ENCODE data around the gene LPCAT1. TPM values are rescaled to one million over a fixed set of nuclear protein-coding genes. Genes with fewer than 3 reads are reported as not detected.

Gene LPCAT1
- polyA plus RNA-seq, 4 donors = 4.5 to 22.3 (median 7.5) TPM

DNA sequence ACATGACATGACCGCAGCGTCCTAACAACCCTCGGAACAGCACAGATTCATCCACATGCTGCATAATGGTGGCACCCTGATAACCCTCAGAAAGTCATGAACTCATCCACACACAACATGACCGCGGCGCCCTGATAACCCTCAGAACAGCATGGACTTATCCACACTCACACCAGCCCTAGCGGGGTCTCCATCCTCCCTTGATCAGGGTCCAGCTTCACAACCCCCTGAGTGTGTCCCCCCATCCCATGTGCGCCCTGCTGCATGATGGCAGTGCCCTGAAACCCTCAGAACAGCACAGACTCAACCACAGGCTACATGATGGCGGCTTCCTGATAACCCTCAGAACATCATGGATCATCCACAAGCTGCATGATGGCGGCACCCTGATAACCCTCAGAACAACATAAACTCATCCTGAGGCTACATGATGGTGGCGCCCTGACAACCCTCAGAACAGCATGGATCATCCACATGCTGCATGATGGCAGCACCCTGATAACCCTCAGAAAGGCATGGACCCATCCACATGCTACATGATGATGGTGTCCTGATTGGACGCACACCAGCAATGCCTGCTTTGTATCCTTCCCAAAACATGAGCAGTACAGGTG is 106.8 kb downstream of the LPCAT1 start:
- H3K36me3 ChIP-seq (ENCODE audit: control insufficient read depth in 3 of 3, insufficient read depth in 2 of 3, low read depth in 1 of 3, low read length in 3 of 3) = no peaks in the 10 kb centered on the region
- WGBS, 3 donors = 87 to 95% (median 90%) methylated on average over 12 of the region's 12 CpGs
- H3K27me3 ChIP-seq (ENCODE audit: control insufficient read depth in 3 of 3, insufficient read depth in 3 of 3, low read length in 3 of 3) = no peaks in the 10 kb centered on the region
- no peak for FAIRE-seq
- no peak overlapping the region for H3K27ac ChIP-seq (ENCODE audit: low read depth in 1 of 3, low read length in 2 of 3)
- H3K4me1 ChIP-seq (ENCODE audit: control insufficient read depth in 3 of 3, insufficient read depth in 2 of 3, low read depth in 1 of 3, low read length in 2 of 3) = no peaks in the 10 kb centered on the region
- no peak for DNase-seq
- no peak overlapping the region for H3K4me3 ChIP-seq (ENCODE audit: low read depth in 1 of 3, low read length in 3 of 3)
- H3K9me3 ChIP-seq (ENCODE audit: control insufficient read depth in 2 of 2, insufficient read depth in 1 of 2, low read depth in 1 of 2, low read length in 1 of 2) = no peaks in the 10 kb centered on the region

GRCh38 chr5:1415626-1416360 is 108.0 kb downstream of the LPCAT1 start:
- H3K9me3 ChIP-seq (ENCODE audit: control insufficient read depth in 2 of 2, insufficient read depth in 1 of 2, low read depth in 1 of 2, low read length in 1 of 2) = no peaks in the 10 kb centered on the region
- no peaks in the 10 kb centered on the region for H3K27me3 ChIP-seq (ENCODE audit: control insufficient read depth in 3 of 3, insufficient read depth in 3 of 3, low read length in 3 of 3)
- no peak for FAIRE-seq
- H3K4me3 ChIP-seq (ENCODE audit: low read depth in 1 of 3, low read length in 3 of 3) = no peak overlapping the region
- DNase-seq = no peak
- WGBS, 3 donors = 73 to 76% (median 73%) methylated on average over 22 of the region's 22 CpGs
- H3K36me3 ChIP-seq (ENCODE audit: control insufficient read depth in 3 of 3, insufficient read depth in 2 of 3, low read depth in 1 of 3, low read length in 3 of 3) = no peaks in the 10 kb centered on the region
- H3K27ac ChIP-seq (ENCODE audit: low read depth in 1 of 3, low read length in 2 of 3) = no peak overlapping the region
- no peaks in the 10 kb centered on the region for H3K4me1 ChIP-seq (ENCODE audit: control insufficient read depth in 3 of 3, insufficient read depth in 2 of 3, low read depth in 1 of 3, low read length in 2 of 3)

- no peak overlapping the region for H3K4me3 ChIP-seq (ENCODE audit: low read depth in 1 of 3, low read length in 3 of 3)
- DNase-seq (no peak), FAIRE-seq (no peak)
- no peaks in the 10 kb centered on the region for H3K9me3 ChIP-seq (ENCODE audit: control insufficient read depth in 2 of 2, insufficient read depth in 1 of 2, low read depth in 1 of 2, low read length in 1 of 2)
- no peaks in the 10 kb centered on the region for H3K4me1 ChIP-seq (ENCODE audit: control insufficient read depth in 3 of 3, insufficient read depth in 2 of 3, low read depth in 1 of 3, low read length in 2 of 3)
- 81 to 82% (median 81%) methylated on average over 12 to 13 of the region's 13 CpGs for WGBS, 3 donors
- no peaks in the 10 kb centered on the region for H3K27me3 ChIP-seq (ENCODE audit: control insufficient read depth in 3 of 3, insufficient read depth in 3 of 3, low read length in 3 of 3)
- H3K36me3 ChIP-seq (ENCODE audit: control insufficient read depth in 3 of 3, insufficient read depth in 2 of 3, low read depth in 1 of 3, low read length in 3 of 3) = no peaks in the 10 kb centered on the region
- H3K27ac ChIP-seq (ENCODE audit: low read depth in 1 of 3, low read length in 2 of 3) = no peak overlapping the region
These were observed 108.7 kb downstream of the LPCAT1 start for GRCh38 chr5:1415059-1415425.

DNA sequence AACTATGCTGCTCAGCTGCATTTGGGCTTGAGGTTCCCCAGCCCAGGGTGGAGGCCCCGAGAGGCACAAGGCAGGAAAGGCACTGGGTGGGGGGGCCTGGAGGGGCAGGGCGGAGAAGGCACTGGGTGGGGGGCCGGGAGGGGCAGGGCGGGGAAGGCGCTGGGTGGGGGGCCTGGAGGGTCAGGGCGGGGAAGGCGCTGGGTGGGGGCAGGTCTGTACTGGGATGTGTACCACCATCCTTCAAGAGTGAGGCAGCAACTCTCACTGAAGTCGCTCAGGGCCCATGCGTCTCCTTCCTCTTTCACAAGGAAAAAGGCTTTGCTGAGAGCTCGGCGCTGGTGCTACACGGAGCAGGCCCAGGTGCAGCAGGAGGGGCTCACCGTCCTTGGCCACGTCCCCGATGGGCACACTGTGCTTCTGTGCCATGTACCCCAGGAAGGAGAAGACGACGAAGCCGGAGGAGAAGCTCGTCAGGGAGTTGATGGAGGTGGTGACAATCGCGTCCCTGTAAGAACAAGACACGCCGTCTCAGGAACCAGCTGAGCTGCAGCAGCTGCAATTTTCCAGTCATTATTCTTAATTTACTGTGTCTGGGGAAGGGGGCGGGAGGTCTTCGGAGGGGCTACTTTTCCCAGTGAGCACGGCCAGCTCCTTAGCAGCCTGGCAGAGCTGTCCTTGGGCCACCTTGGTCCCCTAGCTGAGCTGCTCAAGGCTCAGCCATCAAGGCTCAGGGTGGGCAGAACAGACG is 109.3 kb downstream of the LPCAT1 start:
- no peaks in the 10 kb centered on the region for H3K4me1 ChIP-seq (ENCODE audit: control insufficient read depth in 3 of 3, insufficient read depth in 2 of 3, low read depth in 1 of 3, low read length in 2 of 3)
- FAIRE-seq (no peak), DNase-seq (no peak)
- no peak overlapping the region for H3K27ac ChIP-seq (ENCODE audit: low read depth in 1 of 3, low read length in 2 of 3)
- H3K27me3 ChIP-seq (ENCODE audit: control insufficient read depth in 3 of 3, insufficient read depth in 3 of 3, low read length in 3 of 3) = no peaks in the 10 kb centered on the region
- 67 to 75% (median 71%) methylated on average over 27 of the region's 27 CpGs for WGBS, 3 donors
- no peak overlapping the region for H3K4me3 ChIP-seq (ENCODE audit: low read depth in 1 of 3, low read length in 3 of 3)
- H3K36me3 ChIP-seq (ENCODE audit: control insufficient read depth in 3 of 3, insufficient read depth in 2 of 3, low read depth in 1 of 3, low read length in 3 of 3) = no peaks in the 10 kb centered on the region
- H3K9me3 ChIP-seq (ENCODE audit: control insufficient read depth in 2 of 2, insufficient read depth in 1 of 2, low read depth in 1 of 2, low read length in 1 of 2) = no peaks in the 10 kb centered on the region

- FAIRE-seq = no peak
These were observed 110.0 kb downstream of the LPCAT1 start for GRCh38 chr5:1413611-1414241.

GRCh38 chr5:1413211-1413610 is 110.5 kb downstream of the LPCAT1 start:
- H3K9me3 ChIP-seq (ENCODE audit: control insufficient read depth in 2 of 2, insufficient read depth in 1 of 2, low read depth in 1 of 2, low read length in 1 of 2) = no peaks in the 10 kb centered on the region
- WGBS, 3 donors = 64 to 83% (median 80%) methylated on average over 13 of the region's 13 CpGs
- H3K4me3 ChIP-seq (ENCODE audit: low read depth in 1 of 3, low read length in 3 of 3) = no peak overlapping the region
- no peak for FAIRE-seq
- no peaks in the 10 kb centered on the region for H3K4me1 ChIP-seq (ENCODE audit: control insufficient read depth in 3 of 3, insufficient read depth in 2 of 3, low read depth in 1 of 3, low read length in 2 of 3)
- no peaks in the 10 kb centered on the region for H3K27me3 ChIP-seq (ENCODE audit: control insufficient read depth in 3 of 3, insufficient read depth in 3 of 3, low read length in 3 of 3)
- H3K27ac ChIP-seq (ENCODE audit: low read depth in 1 of 3, low read length in 2 of 3) = no peak overlapping the region
- no peak for DNase-seq
- no peaks in the 10 kb centered on the region for H3K36me3 ChIP-seq (ENCODE audit: control insufficient read depth in 3 of 3, insufficient read depth in 2 of 3, low read depth in 1 of 3, low read length in 3 of 3)

More at GRCh38 chr5:1413611-1414241, 110.0 kb downstream of the LPCAT1 start:
- no peaks in the 10 kb centered on the region for H3K9me3 ChIP-seq (ENCODE audit: control insufficient read depth in 2 of 2, insufficient read depth in 1 of 2, low read depth in 1 of 2, low read length in 1 of 2)
- WGBS, 3 donors = 81 to 88% (median 83%) methylated on average over 23 of the region's 23 CpGs
- no peaks in the 10 kb centered on the region for H3K36me3 ChIP-seq (ENCODE audit: control insufficient read depth in 3 of 3, insufficient read depth in 2 of 3, low read depth in 1 of 3, low read length in 3 of 3)
- H3K4me3 ChIP-seq (ENCODE audit: low read depth in 1 of 3, low read length in 3 of 3) = no peak overlapping the region
- no peak overlapping the region for H3K27ac ChIP-seq (ENCODE audit: low read depth in 1 of 3, low read length in 2 of 3)
- H3K27me3 ChIP-seq (ENCODE audit: control insufficient read depth in 3 of 3, insufficient read depth in 3 of 3, low read length in 3 of 3) = no peaks in the 10 kb centered on the region
- H3K4me1 ChIP-seq (ENCODE audit: control insufficient read depth in 3 of 3, insufficient read depth in 2 of 3, low read depth in 1 of 3, low read length in 2 of 3) = no peaks in the 10 kb centered on the region
- no peak for DNase-seq

GRCh38 chr5:1412621-1413020 is 111.1 kb downstream of the LPCAT1 start:
- Histone ChIP-seq H3K36me3 (ENCODE audit: control insufficient read depth in 3 of 3, insufficient read depth in 2 of 3, low read depth in 1 of 3, low read length in 3 of 3) (no peaks in the 10 kb centered on the region), H3K9me3 (ENCODE audit: control insufficient read depth in 2 of 2, insufficient read depth in 1 of 2, low read depth in 1 of 2, low read length in 1 of 2) (no peaks in the 10 kb centered on the region), H3K4me3 (ENCODE audit: low read depth in 1 of 3, low read length in 3 of 3) (no peak overlapping the region), H3K27ac (ENCODE audit: low read depth in 1 of 3, low read length in 2 of 3) (no peak overlapping the region), H3K27me3 (ENCODE audit: control insufficient read depth in 3 of 3, insufficient read depth in 3 of 3, low read length in 3 of 3) (no peaks in the 10 kb centered on the region), H3K4me1 (ENCODE audit: control insufficient read depth in 3 of 3, insufficient read depth in 2 of 3, low read depth in 1 of 3, low read length in 2 of 3) (no peaks in the 10 kb centered on the region)
- DNase-seq = no peak
- 53 to 77% (median 64%) methylated on average over 10 of the region's 10 CpGs for WGBS, 3 donors
- FAIRE-seq = no peak

DNA sequence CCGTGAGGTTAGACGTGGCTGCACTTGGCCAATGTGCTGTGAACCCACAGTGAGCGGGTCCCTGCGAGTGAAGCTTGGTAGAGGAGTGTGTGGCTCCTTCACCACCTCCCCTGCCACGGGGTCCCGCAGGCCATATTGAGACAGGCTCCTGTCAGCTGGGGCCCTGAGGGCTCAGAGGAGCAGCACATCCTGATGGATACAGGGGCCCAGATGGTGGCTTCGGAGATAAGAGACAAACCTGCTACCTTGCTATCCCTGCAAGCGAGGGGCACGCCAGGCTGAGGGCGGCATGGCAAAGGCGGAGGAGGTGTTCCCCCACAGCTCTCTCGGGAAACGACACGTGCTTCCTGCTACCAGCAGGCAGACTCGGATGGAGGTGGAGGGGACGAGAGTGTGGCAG is 111.6 kb downstream of the LPCAT1 start:
- 58 to 76% (median 64%) methylated on average over 16 of the region's 16 CpGs for WGBS, 3 donors
- Histone ChIP-seq H3K27ac (ENCODE audit: low read depth in 1 of 3, low read length in 2 of 3) (no peak overlapping the region), H3K9me3 (ENCODE audit: control insufficient read depth in 2 of 2, insufficient read depth in 1 of 2, low read depth in 1 of 2, low read length in 1 of 2) (no peaks in the 10 kb centered on the region), H3K4me3 (ENCODE audit: low read depth in 1 of 3, low read length in 3 of 3) (no peak overlapping the region), H3K36me3 (ENCODE audit: control insufficient read depth in 3 of 3, insufficient read depth in 2 of 3, low read depth in 1 of 3, low read length in 3 of 3) (no peaks in the 10 kb centered on the region), H3K4me1 (ENCODE audit: control insufficient read depth in 3 of 3, insufficient read depth in 2 of 3, low read depth in 1 of 3, low read length in 2 of 3) (no peaks in the 10 kb centered on the region), H3K27me3 (ENCODE audit: control insufficient read depth in 3 of 3, insufficient read depth in 3 of 3, low read length in 3 of 3) (no peaks in the 10 kb centered on the region)
- no peak for DNase-seq
- FAIRE-seq = no peak

Measured in small intestine (tissue), 7 donors.